OCI-LY7 (cell line): ENCODE results near the gene ABCC11. TPM values are rescaled to one million over a fixed set of nuclear protein-coding genes. Genes with fewer than 3 reads are reported as not detected.
A peak's percentile ranks its signal among the peaks of the same experiment; 100 is the strongest.

Source experiments
- BruUV-seq: library from RNA; stranded (reverse); fragments of 400-500 nt; replicated peaks from 2 replicates; lab custom pipeline; 2021; lab: Mats Ljungman, UMichigan
- CTCF ChIA-PET: fragments of 300-600 bp; sonication (Branson Sonifier 250); formaldehyde crosslinking; loops from one replicate; lab custom pipeline; 2022; ENCODE audit warnings: antibody characterized with exemption; ENCODE audit not compliant: unreplicated experiment; lab: Charles Lee
- POLR2A ChIA-PET: fragments of 300-600 bp; sonication (Branson Sonifier 250); formaldehyde crosslinking; loops from one replicate; lab custom pipeline; 2022; ENCODE audit warnings: antibody characterized with exemption; lab: Charles Lee
- DNase-seq: peaks from one replicate; pipeline ENCODE4 v3.0.0-alpha.2; 2015; ENCODE audit warnings: low spot score
- H2AFZ ChIP-seq: fragments of 200-600 bp; sonication (generic), shearing (Covaris generic); 2 replicates; pipeline ENCODE4 v1.6.1; 2014; ENCODE audit warnings: mild to moderate bottlenecking, antibody characterized with exemption, low read length, moderate library complexity
- H3K27ac ChIP-seq: fragments of 200-600 bp; sonication (generic); 2 replicates; pipeline ENCODE4 v1.5.1; 2014; ENCODE audit warnings: mixed run types, low read depth, mild to moderate bottlenecking, moderate library complexity, low read length, inconsistent platforms; ENCODE audit not compliant: poor library complexity, severe bottlenecking
- H3K36me3 ChIP-seq: fragments of 200-600 bp; sonication (generic); 2 replicates; pipeline ENCODE4 v1.6.1; 2014; ENCODE audit warnings: mild to moderate bottlenecking, antibody characterized with exemption, low read length, moderate library complexity, mixed read lengths; ENCODE audit not compliant: insufficient read depth
- H3K4me1 ChIP-seq: fragments of 200-600 bp; sonication (generic); 2 replicates; pipeline ENCODE4 v1.5.1; 2014; ENCODE audit warnings: mild to moderate bottlenecking, low read length; ENCODE audit not compliant: insufficient read depth, poor library complexity, severe bottlenecking
- H3K4me2 ChIP-seq: fragments of 200-600 bp; sonication (generic); 2 replicates; pipeline ENCODE4 v1.6.1; 2014; ENCODE audit warnings: mild to moderate bottlenecking, low read length
- H3K4me3 ChIP-seq: fragments of 200-600 bp; sonication (generic); 2 replicates; pipeline ENCODE4 v1.5.1; 2014; ENCODE audit warnings: mild to moderate bottlenecking, low read depth, low read length; ENCODE audit not compliant: poor library complexity, severe bottlenecking
- H3K79me2 ChIP-seq: fragments of 200-600 bp; sonication (generic); 2 replicates; pipeline ENCODE4 v1.6.1; 2016; ENCODE audit warnings: low read depth, mild to moderate bottlenecking, low read length, moderate library complexity, mixed read lengths; ENCODE audit not compliant: insufficient read depth
- H3K9me2 ChIP-seq: fragments of 200-600 bp; sonication (generic); 2 replicates; pipeline ENCODE4 v1.6.1; 2016; ENCODE audit warnings: mild to moderate bottlenecking, low read length, mixed read lengths; ENCODE audit not compliant: insufficient read depth
- H3K9me3 ChIP-seq: fragments of 200-600 bp; sonication (generic); 2 replicates; pipeline ENCODE4 v1.6.1; 2014; ENCODE audit warnings: mild to moderate bottlenecking, mixed run types, low read length, mixed read lengths
- H4K20me1 ChIP-seq: fragments of 200-600 bp; sonication (generic); 2 replicates; pipeline ENCODE4 v1.6.1; 2014; ENCODE audit warnings: mild to moderate bottlenecking, antibody characterized with exemption, low read length, moderate library complexity, mixed read lengths; ENCODE audit not compliant: insufficient read depth
- EZH2phosphoT487 ChIP-seq: fragments of 200-600 bp; sonication (generic); IDR thresholded peaks from 2 replicates; pipeline ENCODE4 v1.6.1; 2018; ENCODE audit warnings: low read depth, borderline replicate concordance, mild to moderate bottlenecking, mixed run types, antibody characterized with exemption, low read length, moderate library complexity, mixed read lengths
- intact Hi-C: fragments of 100-400 bp; cut with micrococcal nuclease; formaldehyde crosslinking; loops from one replicate; pipeline ENCODE4 v1.10.0; 2022; ENCODE audit not compliant: unreplicated experiment
- total RNA-seq, 2 experiments: library from RNA; depleted of rRNA in 1 of 2; stranded (reverse); fragments of >200 nt in 1 of 2; shearing (Covaris generic) in 1 of 2; gene quantifications; 2 replicates each; pipeline ENCODE4 v1.2.3, GENCODE V29; 2014 to 2022
- TF ChIP-seq, protein P1 (sequence below): fragments of 200-600 bp; sonication (generic); conservative IDR thresholded peaks from 2 replicates; pipeline ENCODE4 v1.5.1; 2014; ENCODE audit warnings: mild to moderate bottlenecking, antibody characterized with exemption, low read length, moderate library complexity, mixed read lengths

The ABCC11 gene
- total RNA-seq, 2 experiments from 2014 or later = 0.10 TPM; not detected in 1

DNA sequence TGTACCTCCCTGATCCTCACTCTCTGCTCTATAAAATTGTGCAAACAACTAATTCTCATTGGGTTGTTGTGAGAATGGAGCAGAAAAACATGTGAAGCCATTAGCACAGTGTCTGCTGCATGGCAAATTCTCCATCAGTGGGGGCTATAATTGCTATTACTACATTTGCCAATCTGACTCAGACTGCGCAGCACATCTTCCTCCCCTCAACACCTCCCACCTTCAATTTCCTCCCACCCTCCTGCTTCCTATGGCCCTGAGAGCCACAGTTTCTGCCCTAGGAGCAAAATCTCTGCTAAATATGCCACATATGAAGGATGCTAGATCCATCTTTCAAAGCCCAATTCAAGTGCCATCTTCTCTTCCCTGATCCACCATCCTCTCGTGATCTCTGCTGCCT, 128.5 kb downstream of the ABCC11 start:
- intact Hi-C loops = no loop called here

DNA sequence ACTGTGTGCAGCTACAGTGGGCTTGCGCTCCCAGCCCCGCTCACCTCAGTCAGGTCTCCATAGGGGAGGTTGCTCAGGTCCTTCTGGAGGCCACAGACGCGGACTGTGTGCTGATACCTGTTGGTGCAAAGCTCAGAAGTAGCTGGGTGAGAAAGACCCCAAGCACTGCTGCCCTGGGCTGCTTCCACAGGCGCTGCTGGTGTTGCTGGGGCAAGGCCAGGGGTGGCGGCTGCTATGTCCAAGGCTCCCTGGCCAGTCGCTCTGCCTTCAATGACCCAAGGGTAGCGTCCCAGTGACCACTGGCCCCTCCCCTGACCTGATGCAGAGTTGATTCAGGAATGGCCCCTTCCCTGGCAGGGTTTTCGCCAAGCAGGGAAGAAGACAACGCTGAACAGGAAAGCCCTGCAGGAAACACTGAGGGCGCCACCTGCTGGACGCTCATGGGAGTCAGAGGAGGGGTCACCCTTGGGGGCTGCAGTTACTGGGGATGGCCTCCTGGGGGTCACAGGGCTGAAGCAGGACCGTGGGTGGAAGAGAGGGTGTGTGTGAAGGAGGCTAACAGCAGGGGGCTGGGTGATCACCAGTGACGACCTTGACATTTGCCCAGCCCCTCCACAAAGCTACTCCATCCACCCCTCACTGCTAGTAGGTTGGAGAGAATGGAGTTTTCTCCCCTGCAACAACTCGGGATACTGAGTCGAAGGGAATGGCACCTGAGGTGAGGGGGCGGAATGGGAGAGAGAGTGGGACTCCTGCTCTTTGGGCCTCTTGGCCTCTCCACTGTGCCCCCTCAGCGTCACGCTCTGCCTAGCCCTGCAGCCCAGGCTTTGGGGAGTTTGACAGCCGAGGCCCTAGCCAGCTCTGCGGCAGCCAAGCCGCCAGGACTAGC, 129.9 kb downstream of the ABCC11 start:
- no peak overlapping the region for H2AFZ ChIP-seq
- no peaks in the 10 kb centered on the region for H4K20me1 ChIP-seq
- H3K4me1 ChIP-seq = no peaks in the 10 kb centered on the region
- CTCF ChIA-PET = no interaction called here
- POLR2A ChIA-PET = no interaction called here
- H3K4me2 ChIP-seq = no peak overlapping the region
- no peaks in the 10 kb centered on the region for H3K9me3 ChIP-seq
- H3K36me3 ChIP-seq = no peaks in the 10 kb centered on the region
- H3K79me2 ChIP-seq = no peaks in the 10 kb centered on the region
- TF ChIP-seq, protein P1, sequence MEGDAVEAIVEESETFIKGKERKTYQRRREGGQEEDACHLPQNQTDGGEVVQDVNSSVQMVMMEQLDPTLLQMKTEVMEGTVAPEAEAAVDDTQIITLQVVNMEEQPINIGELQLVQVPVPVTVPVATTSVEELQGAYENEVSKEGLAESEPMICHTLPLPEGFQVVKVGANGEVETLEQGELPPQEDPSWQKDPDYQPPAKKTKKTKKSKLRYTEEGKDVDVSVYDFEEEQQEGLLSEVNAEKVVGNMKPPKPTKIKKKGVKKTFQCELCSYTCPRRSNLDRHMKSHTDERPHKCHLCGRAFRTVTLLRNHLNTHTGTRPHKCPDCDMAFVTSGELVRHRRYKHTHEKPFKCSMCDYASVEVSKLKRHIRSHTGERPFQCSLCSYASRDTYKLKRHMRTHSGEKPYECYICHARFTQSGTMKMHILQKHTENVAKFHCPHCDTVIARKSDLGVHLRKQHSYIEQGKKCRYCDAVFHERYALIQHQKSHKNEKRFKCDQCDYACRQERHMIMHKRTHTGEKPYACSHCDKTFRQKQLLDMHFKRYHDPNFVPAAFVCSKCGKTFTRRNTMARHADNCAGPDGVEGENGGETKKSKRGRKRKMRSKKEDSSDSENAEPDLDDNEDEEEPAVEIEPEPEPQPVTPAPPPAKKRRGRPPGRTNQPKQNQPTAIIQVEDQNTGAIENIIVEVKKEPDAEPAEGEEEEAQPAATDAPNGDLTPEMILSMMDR = peak; percentile 94
- no peak for TF ChIP-seq EZH2phosphoT487
- no TSS peak for BruUV-seq
- H3K9me2 ChIP-seq = no peaks in the 10 kb centered on the region
- no peak overlapping the region for H3K4me3 ChIP-seq
- peak; percentile 71 for DNase-seq
- intact Hi-C loops = loop anchor here (1.0 kb wide), 1 partner anchor 976 kb away; no protein-coding TSS in a partner anchor
- no peak overlapping the region for H3K27ac ChIP-seq

More for the DNA sequence above, 128.5 kb downstream of the ABCC11 start:
- Histone ChIP-seq H3K79me2 (no peaks in the 10 kb centered on the region), H3K9me2 (no peaks in the 10 kb centered on the region), H4K20me1 (no peaks in the 10 kb centered on the region), H3K9me3 (no peaks in the 10 kb centered on the region), H3K27ac (no peak overlapping the region), H3K4me3 (no peak overlapping the region), H3K36me3 (no peaks in the 10 kb centered on the region), H3K4me1 (no peaks in the 10 kb centered on the region), H2AFZ (no peak overlapping the region), H3K4me2 (no peak overlapping the region)
- no peak for TF ChIP-seq EZH2phosphoT487
- TF ChIP-seq, protein P1 = no peak
- no TSS peak for BruUV-seq
- ChIA-PET CTCF (no interaction called here), POLR2A (no interaction called here)
- DNase-seq = no peak

Other genes starting within 250 kb of the ABCC11 start
- gene ABCC12, start 91.5 kb downstream of the ABCC11 start, total RNA-seq (2014; rRNA removed; shearing (Covaris generic)) = not detected in 2 replicates
- not detected in 2 replicates for gene ABCC12, start 91.5 kb downstream of the ABCC11 start, total RNA-seq (2022)
- gene LONP2, start 3.2 kb downstream of the ABCC11 start, total RNA-seq (2014; rRNA removed; shearing (Covaris generic)) = 13.0 and 16.8 TPM in 2 replicates
- 22.7 and 23.3 TPM in 2 replicates for gene LONP2, start 3.2 kb downstream of the ABCC11 start, total RNA-seq (2022)
- 15.7 and 22.8 TPM in 2 replicates for gene SIAH1, start 137.9 kb upstream of the ABCC11 start, total RNA-seq (2014; rRNA removed; shearing (Covaris generic))
- gene SIAH1, start 137.9 kb upstream of the ABCC11 start, total RNA-seq (2022) = 18.9 and 23.1 TPM in 2 replicates